Activated CD4-positive, alpha-beta T cell treated with anti-CD3 and anti-CD28 coated beads, Interleukin-2, Interleukin-4, amounts not matched to agents 100 ng/mL and 50 ng/mL, durations not matched to agents 16 hours and 8 hours (primary cell): ENCODE measurements around the gene SERTAD2.

Source experiments
- DNase-seq: peaks from one replicate; pipeline ENCODE4 v3.0.0-alpha.2; 2020; ENCODE audit warnings: low spot score

The SERTAD2 gene

GRCh38 chr2:64627860-64628841 is 25.6 kb downstream of the SERTAD2 start:
- DNase-seq = no peak

- DNase-seq = no peak
Observed at GRCh38 chr2:64626963-64627760, 26.6 kb downstream of the SERTAD2 start.

GRCh38 chr2:64626146-64626809 is 27.4 kb downstream of the SERTAD2 start:
- no peak for DNase-seq

GRCh38 chr2:64625299-64626145 is 28.2 kb downstream of the SERTAD2 start:
- no peak for DNase-seq

DNA sequence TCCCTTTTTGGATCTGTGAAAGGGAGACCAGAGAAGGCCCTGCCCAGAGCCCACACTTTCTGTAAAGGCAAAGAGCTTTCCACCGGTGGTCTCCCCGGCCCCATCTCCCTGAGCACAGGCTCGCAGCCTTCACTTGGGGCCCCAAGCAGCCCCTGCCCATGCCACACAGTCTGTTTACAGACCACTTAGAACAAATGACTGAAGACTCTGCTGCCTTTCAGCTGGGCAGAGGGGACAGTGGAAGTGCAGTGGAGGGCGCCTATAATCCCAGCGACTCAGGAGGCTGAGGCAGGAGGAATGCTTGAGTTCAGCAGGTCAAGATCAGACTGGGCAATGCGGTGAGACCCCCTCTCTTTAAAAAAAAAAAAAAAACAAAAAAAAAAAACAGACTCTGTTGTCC is 28.9 kb downstream of the SERTAD2 start:
- no peak for DNase-seq

DNA sequence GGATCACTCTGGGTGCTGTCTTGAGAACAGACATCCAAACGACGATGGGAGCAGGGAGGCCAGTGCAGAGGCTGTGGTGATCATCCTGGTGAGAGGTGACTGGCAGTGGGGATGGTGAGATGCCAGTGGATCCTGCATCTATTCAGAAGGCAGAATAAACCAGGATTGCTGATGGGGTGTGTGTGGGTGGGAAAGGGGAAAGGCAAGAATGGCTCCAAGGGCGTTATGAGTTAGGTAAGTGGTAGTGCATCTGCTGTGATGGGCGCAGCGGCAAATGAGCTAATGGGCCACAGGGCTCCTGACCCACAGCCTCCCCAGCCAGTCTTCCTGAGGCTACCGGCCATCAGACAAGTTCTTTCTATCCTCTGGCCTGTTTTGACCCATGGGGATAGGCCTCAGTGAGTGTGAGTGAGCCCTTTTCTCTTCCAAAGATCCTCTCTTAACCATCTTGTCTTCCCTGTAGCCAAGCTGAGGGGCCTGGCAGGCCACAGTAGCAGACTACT is 29.6 kb downstream of the SERTAD2 start:
- no peak for DNase-seq

DNA sequence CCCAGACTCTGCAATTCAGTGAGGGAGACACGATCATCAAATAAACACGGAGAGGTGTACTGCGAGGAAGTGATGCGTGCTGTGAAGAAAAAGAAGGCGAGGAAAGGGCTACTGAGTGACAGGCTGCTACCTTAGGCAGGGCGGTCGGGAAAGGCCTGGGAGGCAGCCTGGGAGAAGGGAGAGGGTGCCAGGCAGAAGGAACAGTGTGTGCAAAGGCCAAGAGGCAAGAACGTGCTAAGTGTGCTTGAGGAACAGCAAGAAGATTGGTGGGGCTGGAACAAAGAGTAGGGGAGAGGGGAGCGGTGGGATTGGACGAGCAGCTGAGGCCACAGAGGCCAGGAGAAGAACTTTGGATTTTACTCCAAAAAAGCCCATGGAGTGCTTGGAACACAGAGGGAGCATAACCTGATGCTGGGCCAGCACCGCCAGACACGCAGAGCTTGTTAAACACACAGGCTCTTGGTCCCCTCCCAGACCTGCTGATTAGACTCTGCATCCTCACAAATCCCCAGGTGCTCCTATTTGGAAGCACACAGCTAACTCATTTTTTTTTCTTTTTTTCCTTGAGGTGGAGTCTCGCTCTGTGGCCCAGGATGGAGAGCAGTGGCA is 30.4 kb downstream of the SERTAD2 start:
- no peak for DNase-seq

GRCh38 chr2:64622443-64623241 is 31.1 kb downstream of the SERTAD2 start:
- no peak for DNase-seq

GRCh38 chr2:64620661-64621060 is 33.1 kb downstream of the SERTAD2 start:
- DNase-seq = no peak

DNA sequence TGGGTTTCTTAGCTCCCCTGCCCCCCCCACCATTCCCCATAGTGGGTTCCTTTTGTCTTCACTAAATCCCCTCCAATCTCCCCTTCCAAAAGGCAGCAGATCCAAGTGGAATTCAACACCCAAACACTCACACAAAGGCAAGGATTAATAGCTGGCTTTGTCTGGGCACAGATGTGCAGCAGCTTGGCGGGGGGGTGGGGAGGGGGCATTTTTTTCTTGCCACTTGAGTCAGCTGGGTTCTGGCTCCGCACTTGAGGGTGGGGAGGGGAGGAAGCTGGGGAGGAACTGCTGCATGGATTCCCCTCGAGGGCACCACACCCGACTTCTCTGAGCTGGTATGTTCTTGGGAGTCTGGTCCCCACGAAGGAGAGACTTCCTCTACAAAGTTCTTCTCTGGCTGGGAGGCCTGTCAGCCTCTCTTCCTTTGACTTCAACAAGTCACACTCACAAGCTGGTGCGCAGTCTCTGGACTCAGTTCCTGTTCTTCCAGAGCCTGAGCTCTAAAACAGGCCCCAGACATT is 36.0 kb downstream of the SERTAD2 start:
- no peak for DNase-seq

DNA sequence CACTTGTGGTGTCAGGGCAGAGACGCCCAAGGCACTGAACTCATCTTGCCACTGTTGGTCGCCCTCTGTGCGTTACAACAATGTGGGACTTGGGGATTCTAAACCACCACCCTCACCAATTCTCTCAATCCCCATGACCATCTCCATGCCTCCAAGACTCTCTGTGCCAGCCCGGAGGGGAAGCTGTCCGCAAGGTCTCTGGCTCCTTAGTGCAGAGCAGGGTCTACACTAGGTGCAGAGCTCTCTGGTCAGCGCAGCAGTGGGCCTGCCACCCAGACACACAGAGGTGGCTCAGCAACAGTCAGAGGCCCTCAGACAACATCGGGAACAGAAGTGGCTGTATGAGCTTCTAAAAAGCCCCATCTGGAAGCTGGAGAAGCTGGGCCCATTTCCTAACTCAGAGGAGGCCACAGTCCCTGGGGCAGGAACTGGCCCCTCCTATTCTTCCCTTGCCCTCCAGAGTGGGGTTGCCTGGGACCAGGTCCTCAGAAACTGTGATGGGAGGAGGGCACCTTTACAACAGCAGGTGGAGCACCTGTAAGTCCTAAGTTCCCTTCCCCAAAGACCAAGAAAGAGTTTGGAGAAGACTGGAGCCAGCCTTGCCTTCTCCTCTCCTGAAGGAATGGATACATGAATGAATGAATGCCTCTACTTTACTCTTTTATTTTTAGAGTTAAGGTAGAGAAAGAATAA is 37.7 kb downstream of the SERTAD2 start:
- no peak for DNase-seq

GRCh38 chr2:64615192-64615763 is 38.4 kb downstream of the SERTAD2 start:
- no peak for DNase-seq

DNA sequence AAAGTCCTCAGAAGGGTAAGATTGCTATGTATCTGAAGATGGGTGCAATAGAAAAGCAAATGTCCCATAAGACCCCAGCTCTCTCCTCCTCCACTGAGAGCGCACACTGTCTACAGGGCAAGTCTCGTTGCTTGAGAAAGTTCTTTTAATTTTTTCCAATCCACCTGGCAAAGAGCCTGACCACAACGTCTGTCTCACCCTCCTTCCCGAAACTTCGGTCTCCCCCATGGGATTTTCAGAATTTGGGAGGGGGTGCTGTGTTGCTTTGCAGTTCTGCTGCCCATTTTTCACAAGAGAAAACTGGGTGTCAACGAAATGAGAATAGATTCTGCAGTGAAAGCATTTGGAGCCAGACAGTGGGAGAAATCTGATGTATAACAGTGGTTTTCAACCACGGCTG is 40.4 kb downstream of the SERTAD2 start:
- no peak for DNase-seq

DNA sequence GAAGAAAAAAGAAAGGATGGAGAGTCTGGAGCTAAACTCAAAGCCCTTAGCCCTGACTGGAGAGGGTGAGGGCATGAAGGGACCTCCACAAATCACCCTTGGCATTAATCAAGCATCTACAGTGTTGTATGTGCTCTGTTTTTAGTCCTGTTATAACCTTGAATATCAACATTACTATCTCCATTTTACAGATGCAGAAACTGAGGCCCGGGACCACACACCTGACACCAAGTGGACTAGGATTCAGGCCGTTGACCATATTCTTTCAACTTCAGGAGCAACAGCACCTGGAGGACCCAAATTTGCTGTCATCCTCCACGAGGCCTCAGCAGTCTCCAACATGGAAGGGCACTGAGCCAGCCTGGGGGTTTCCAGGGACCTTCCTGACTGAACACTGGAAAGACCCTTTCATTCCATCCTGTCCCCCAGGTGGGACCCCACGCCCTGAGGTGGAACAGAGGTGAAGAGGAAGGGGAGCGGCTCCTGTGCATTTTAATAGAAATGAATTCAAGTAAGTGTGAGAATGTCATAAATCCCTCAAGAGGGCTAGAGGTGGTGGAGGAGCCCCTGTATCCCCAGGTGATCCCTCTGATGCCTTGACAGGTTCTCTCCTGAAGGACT is 41.0 kb downstream of the SERTAD2 start:
- no peak for DNase-seq

DNA sequence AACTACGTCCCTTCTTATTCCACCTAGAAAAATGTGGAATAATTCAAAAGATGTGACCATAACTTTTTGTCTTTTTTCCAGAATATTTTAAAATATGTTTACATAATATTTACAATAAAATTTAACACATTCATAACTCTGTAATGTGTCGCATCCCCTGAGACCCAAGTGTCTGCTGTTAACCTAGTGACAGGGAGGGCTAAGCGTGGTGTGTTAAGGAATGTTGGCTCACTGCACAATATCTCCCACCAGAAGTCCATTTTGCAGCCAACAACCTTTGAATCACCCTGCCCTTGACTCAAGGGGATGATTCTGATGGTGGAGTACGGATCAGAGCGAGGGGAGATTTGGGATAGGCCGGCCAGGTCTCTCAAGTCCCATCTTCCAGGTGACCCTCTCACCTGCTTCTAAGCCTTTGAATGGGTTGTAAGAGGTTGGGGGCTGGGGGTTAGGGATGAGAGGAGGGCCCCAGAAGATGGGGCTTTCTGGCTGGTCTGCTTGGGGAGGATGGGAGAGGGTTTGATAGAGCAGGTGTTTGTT is 43.3 kb downstream of the SERTAD2 start:
- no peak for DNase-seq

GRCh38 chr2:64609942-64610281 is 43.8 kb downstream of the SERTAD2 start:
- DNase-seq = no peak

GRCh38 chr2:64609227-64609941 is 44.3 kb downstream of the SERTAD2 start:
- DNase-seq = peak; percentile 61

DNA sequence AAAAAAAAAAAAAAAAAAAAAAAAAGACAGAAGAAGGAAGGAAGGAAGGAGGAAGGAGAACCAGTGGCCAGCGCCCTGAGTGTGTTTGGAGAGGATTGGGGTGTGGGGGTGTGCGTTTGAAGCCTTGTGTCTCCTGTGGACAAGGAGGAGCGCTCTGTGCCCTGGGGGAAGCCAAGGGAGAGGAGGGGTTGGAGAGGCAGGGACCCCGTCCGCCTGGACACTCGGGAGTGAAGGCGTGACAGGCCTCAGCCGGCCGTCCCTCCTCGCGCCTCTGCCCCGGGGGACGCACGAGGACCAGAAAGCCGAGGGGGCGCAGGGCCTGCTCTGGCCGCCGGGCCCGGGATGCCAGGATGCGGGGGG is 44.9 kb downstream of the SERTAD2 start:
- DNase-seq = no peak
